HEK293T (cell line): Measurements from ENCODE around the gene CHRNB4.

Experiments used
- ARNT ChIP-seq: fragments of 450-650 bp; IDR thresholded peaks from 2 replicates; pipeline ENCODE4 v1.6.1; 2017; ENCODE audit warnings: mild to moderate bottlenecking
- BHLHE40 ChIP-seq: fragments of 450-650 bp; IDR thresholded peaks from 2 replicates; pipeline ENCODE4 v1.6.1; 2016; ENCODE audit warnings: mild to moderate bottlenecking, moderate library complexity, borderline replicate concordance
- ELF4 ChIP-seq: fragments of 450-650 bp; IDR thresholded peaks from 2 replicates; pipeline ENCODE4 v1.6.1; 2017; ENCODE audit warnings: antibody characterized with exemption
- FOXK2 ChIP-seq: fragments of 450-650 bp; IDR thresholded peaks from 2 replicates; pipeline ENCODE4 v1.6.1; 2016; ENCODE audit warnings: mild to moderate bottlenecking
- HDGF ChIP-seq: fragments of 450-650 bp; IDR thresholded peaks from 2 replicates; pipeline ENCODE4 v1.6.1; 2017; ENCODE audit warnings: antibody characterized with exemption, borderline replicate concordance
- L3MBTL2 ChIP-seq: fragments of 450-650 bp; conservative IDR thresholded peaks from 2 replicates; pipeline ENCODE4 v1.6.1; 2016; ENCODE audit warnings: mild to moderate bottlenecking
- LEF1 ChIP-seq: fragments of 450-650 bp; IDR thresholded peaks from 2 replicates; pipeline ENCODE4 v1.6.1; 2017; ENCODE audit warnings: mild to moderate bottlenecking, borderline replicate concordance
- SP1 ChIP-seq: fragments of 450-650 bp; IDR thresholded peaks from 2 replicates; pipeline ENCODE4 v1.6.1; 2017
- SUZ12 ChIP-seq: fragments of 450-650 bp; IDR thresholded peaks from 2 replicates; pipeline ENCODE4 v1.6.1; 2016; ENCODE audit warnings: mild to moderate bottlenecking
- TARDBP ChIP-seq: fragments of 450-650 bp; IDR thresholded peaks from 2 replicates; pipeline ENCODE4 v1.6.1; 2016

DNA sequence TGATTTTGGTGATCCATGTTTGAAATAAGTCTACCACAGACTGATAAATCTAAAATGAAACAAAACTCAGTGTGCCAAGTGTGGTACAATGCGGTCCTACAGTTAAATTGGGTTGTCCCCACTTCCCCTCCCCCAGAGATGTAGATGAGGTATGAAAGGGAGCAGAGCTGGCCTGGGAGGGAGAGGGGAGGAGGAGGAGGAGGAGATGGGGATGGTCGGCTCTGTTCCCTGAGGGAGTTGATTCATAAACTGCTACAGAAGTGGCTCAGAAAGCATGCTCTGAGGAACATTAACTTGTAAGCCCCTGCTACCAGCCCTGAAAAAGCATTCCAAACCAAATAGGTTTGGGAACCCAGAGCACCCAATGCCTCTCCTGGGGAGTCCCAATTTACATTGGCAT lies 28.0 kb upstream of the CHRNB4 start:
- no peak for TF ChIP-seq BHLHE40
- no peak for TF ChIP-seq TARDBP
- no peak for TF ChIP-seq ARNT
- TF ChIP-seq HDGF = no peak
- no peak for TF ChIP-seq FOXK2
- TF ChIP-seq L3MBTL2 = no peak
- no peak for TF ChIP-seq SUZ12
- no peak for TF ChIP-seq ELF4
- no peak for TF ChIP-seq LEF1
- TF ChIP-seq SP1 = no peak
